HEK293 (cell line): ENCODE data around the gene CKS1B.
A peak's percentile ranks its signal among the peaks of the same experiment; 100 is the strongest.

Source experiments
- GLI2 ChIP-seq: fragments of 450-650 bp; formaldehyde crosslinking; IDR thresholded peaks from 2 replicates; pipeline ENCODE4; 2017; ENCODE audit warnings: missing biosample characterization, missing genetic modification characterization, low read depth, borderline replicate concordance
- GLI4 ChIP-seq: fragments of 450-650 bp; formaldehyde crosslinking; IDR thresholded peaks from 2 replicates; pipeline ENCODE4 v1.5.1; 2016; ENCODE audit warnings: missing biosample characterization, missing genetic modification characterization
- HOXA7 ChIP-seq: sonication (generic); formaldehyde crosslinking; IDR thresholded peaks from 2 replicates; pipeline ENCODE4 v1.8.1; 2022; ENCODE audit warnings: missing genetic modification reagents, borderline replicate concordance
- OSR2 ChIP-seq: fragments of 450-650 bp; formaldehyde crosslinking; IDR thresholded peaks from 2 replicates; pipeline ENCODE4 v1.5.1; 2016; ENCODE audit warnings: missing biosample characterization, missing genetic modification characterization
- SALL2 ChIP-seq: fragments of 450-650 bp; formaldehyde crosslinking; IDR thresholded peaks from 2 replicates; pipeline ENCODE4 v1.5.0; 2017; ENCODE audit warnings: missing biosample characterization, mild to moderate bottlenecking, missing genetic modification characterization, borderline replicate concordance
- SCRT2 ChIP-seq: fragments of 450-650 bp; formaldehyde crosslinking; IDR thresholded peaks from 2 replicates; pipeline ENCODE4 v1.5.1; 2016; ENCODE audit warnings: missing biosample characterization, missing genetic modification characterization
- YY2 ChIP-seq: fragments of 450-650 bp; formaldehyde crosslinking; IDR thresholded peaks from 2 replicates; pipeline ENCODE4 v1.5.1; 2016; ENCODE audit warnings: missing biosample characterization, missing genetic modification characterization
- ZBTB17 ChIP-seq: fragments of 450-650 bp; formaldehyde crosslinking; IDR thresholded peaks from 2 replicates; pipeline ENCODE4 v1.5.1; 2016; ENCODE audit warnings: missing biosample characterization, missing genetic modification characterization
- ZBTB21 ChIP-seq: fragments of 450-650 bp; formaldehyde crosslinking; IDR thresholded peaks from 2 replicates; pipeline ENCODE4 v1.5.1; 2017; ENCODE audit warnings: missing biosample characterization, missing genetic modification characterization
- ZBTB44 ChIP-seq: fragments of 450-650 bp; IDR thresholded peaks from 2 replicates; pipeline ENCODE4 v1.5.1; 2018; ENCODE audit warnings: missing biosample characterization, mild to moderate bottlenecking, missing genetic modification characterization
- ZIC2 ChIP-seq: fragments of 450-650 bp; formaldehyde crosslinking; IDR thresholded peaks from 2 replicates; pipeline ENCODE4 v1.5.1; 2016; ENCODE audit warnings: missing biosample characterization, missing genetic modification characterization
- ZNF155 ChIP-seq: fragments of 450-650 bp; formaldehyde crosslinking; IDR thresholded peaks from 2 replicates; pipeline ENCODE4 v1.5.1; 2016; ENCODE audit warnings: missing biosample characterization, missing genetic modification characterization
- ZNF157 ChIP-seq: fragments of 450-650 bp; formaldehyde crosslinking; IDR thresholded peaks from 2 replicates; pipeline ENCODE4 v1.5.1; 2016; ENCODE audit warnings: missing biosample characterization, missing genetic modification characterization
- ZNF211 ChIP-seq: fragments of 450-650 bp; formaldehyde crosslinking; IDR thresholded peaks from 2 replicates; pipeline ENCODE4 v1.5.1; 2016; ENCODE audit warnings: low read depth, missing biosample characterization, missing genetic modification characterization
- ZNF223 ChIP-seq: fragments of 450-650 bp; formaldehyde crosslinking; IDR thresholded peaks from 2 replicates; pipeline ENCODE4 v1.5.1; 2016; ENCODE audit warnings: missing biosample characterization, missing genetic modification characterization
- ZNF324 ChIP-seq: fragments of 450-650 bp; formaldehyde crosslinking; IDR thresholded peaks from 2 replicates; pipeline ENCODE4 v1.5.1; 2016; ENCODE audit warnings: missing biosample characterization, missing genetic modification characterization
- ZNF335 ChIP-seq: fragments of 450-650 bp; formaldehyde crosslinking; conservative IDR thresholded peaks from 2 replicates; pipeline ENCODE4 v1.5.1; 2016; ENCODE audit warnings: missing biosample characterization, missing genetic modification characterization
- ZNF394 ChIP-seq: fragments of 450-650 bp; formaldehyde crosslinking; IDR thresholded peaks from 2 replicates; pipeline ENCODE4 v1.5.1; 2016; ENCODE audit warnings: missing biosample characterization, missing genetic modification characterization, mild to moderate bottlenecking, moderate library complexity, borderline replicate concordance
- ZNF423 ChIP-seq: fragments of 450-650 bp; formaldehyde crosslinking; IDR thresholded peaks from 2 replicates; pipeline ENCODE4 v1.5.1; 2016; ENCODE audit warnings: missing biosample characterization, missing genetic modification characterization
- ZNF521 ChIP-seq: fragments of 450-650 bp; formaldehyde crosslinking; IDR thresholded peaks from 2 replicates; pipeline ENCODE4 v1.5.1; 2017; ENCODE audit warnings: missing biosample characterization, mild to moderate bottlenecking, missing genetic modification characterization
- ZNF561 ChIP-seq: fragments of 450-650 bp; IDR thresholded peaks from 2 replicates; pipeline ENCODE4 v1.5.1; 2018; ENCODE audit warnings: missing biosample characterization, missing genetic modification characterization, borderline replicate concordance
- ZNF585B ChIP-seq: fragments of 450-650 bp; formaldehyde crosslinking; IDR thresholded peaks from 2 replicates; pipeline ENCODE4 v1.5.1; 2016; ENCODE audit warnings: missing biosample characterization, missing genetic modification characterization
- ZNF623 ChIP-seq: fragments of 450-650 bp; formaldehyde crosslinking; IDR thresholded peaks from 2 replicates; pipeline ENCODE4 v1.5.1; 2016; ENCODE audit warnings: missing biosample characterization, missing genetic modification characterization
- ZNF704 ChIP-seq: fragments of 450-650 bp; formaldehyde crosslinking; IDR thresholded peaks from 2 replicates; pipeline ENCODE4 v1.5.1; 2016; ENCODE audit warnings: missing biosample characterization, missing genetic modification characterization
- ZNF747 ChIP-seq: fragments of 450-650 bp; formaldehyde crosslinking; IDR thresholded peaks from 2 replicates; pipeline ENCODE4 v1.5.1; 2016; ENCODE audit warnings: missing biosample characterization, missing genetic modification characterization
- TF ChIP-seq, protein P1 (sequence below): fragments of 450-650 bp; formaldehyde crosslinking; IDR thresholded peaks from 2 replicates; pipeline ENCODE4 v1.5.1; 2016; ENCODE audit warnings: missing biosample characterization, missing genetic modification characterization
- TF ChIP-seq, protein P2 (sequence below): fragments of 450-650 bp; formaldehyde crosslinking; IDR thresholded peaks from 2 replicates; pipeline ENCODE4 v1.5.1; 2017; ENCODE audit warnings: missing biosample characterization, missing genetic modification characterization
- TF ChIP-seq, protein P3 (sequence below): fragments of 450-650 bp; formaldehyde crosslinking; IDR thresholded peaks from 2 replicates; pipeline ENCODE4 v1.5.1; 2017; ENCODE audit warnings: missing biosample characterization, missing genetic modification characterization
- TF ChIP-seq, protein P4 (sequence below): fragments of 450-650 bp; formaldehyde crosslinking; IDR thresholded peaks from 2 replicates; pipeline ENCODE4 v1.5.1; 2016; ENCODE audit warnings: missing biosample characterization, missing genetic modification characterization
- TF ChIP-seq, protein P5 (sequence below): fragments of 450-650 bp; formaldehyde crosslinking; IDR thresholded peaks from 2 replicates; pipeline ENCODE4 v1.5.1; 2016; ENCODE audit warnings: missing biosample characterization, missing genetic modification characterization

Gene CKS1B

DNA sequence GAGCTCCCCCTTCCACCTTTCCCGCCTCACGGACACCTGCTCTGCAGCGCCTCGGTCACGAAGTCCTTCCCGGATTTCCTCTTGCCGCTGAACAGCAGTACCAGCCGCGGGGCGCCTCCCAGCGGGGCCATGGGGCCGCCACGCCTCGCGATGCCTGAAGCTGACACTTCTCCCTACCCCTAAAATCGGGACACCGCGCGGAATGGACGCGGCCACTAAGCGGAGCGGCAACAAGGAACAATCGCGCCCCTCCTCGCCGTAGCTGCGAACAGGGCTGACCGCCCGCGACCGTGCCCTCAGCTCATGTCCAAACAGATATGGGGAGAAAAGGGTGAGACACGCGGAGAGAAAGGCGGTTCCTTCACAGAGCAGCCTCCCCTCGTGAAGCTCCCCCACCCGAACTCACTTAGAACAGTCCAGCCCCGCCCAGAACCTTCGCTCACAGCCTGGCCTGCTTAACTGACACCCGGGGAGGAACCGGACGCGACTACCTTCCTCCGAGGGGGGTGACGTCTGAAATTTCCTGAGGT lies 37.9 kb upstream of the CKS1B start, which contains the start of gene PMVK (continued):
- no peak for TF ChIP-seq ZNF585B (tag by site-specific recombination)
- TF ChIP-seq ZIC2 (tag by site-specific recombination), result peak; percentile 95
- TF ChIP-seq ZNF561 (tag by site-specific recombination), result peak; percentile 78
- TF ChIP-seq GLI2, result no peak
- no peak for TF ChIP-seq ZNF521 (tag by site-specific recombination)
- no peak; the same call in 1 of the 2 replicates for TF ChIP-seq ZNF394 (tag by site-specific recombination)
- TF ChIP-seq, protein P1, sequence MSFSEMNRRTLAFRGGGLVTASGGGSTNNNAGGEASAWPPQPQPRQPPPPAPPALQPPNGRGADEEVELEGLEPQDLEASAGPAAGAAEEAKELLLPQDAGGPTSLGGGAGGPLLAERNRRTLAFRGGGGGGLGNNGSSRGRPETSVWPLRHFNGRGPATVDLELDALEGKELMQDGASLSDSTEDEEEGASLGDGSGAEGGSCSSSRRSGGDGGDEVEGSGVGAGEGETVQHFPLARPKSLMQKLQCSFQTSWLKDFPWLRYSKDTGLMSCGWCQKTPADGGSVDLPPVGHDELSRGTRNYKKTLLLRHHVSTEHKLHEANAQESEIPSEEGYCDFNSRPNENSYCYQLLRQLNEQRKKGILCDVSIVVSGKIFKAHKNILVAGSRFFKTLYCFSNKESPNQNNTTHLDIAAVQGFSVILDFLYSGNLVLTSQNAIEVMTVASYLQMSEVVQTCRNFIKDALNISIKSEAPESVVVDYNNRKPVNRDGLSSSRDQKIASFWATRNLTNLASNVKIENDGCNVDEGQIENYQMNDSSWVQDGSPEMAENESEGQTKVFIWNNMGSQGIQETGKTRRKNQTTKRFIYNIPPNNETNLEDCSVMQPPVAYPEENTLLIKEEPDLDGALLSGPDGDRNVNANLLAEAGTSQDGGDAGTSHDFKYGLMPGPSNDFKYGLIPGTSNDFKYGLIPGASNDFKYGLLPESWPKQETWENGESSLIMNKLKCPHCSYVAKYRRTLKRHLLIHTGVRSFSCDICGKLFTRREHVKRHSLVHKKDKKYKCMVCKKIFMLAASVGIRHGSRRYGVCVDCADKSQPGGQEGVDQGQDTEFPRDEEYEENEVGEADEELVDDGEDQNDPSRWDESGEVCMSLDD (tag by site-specific recombination), result peak; percentile 88
- TF ChIP-seq SALL2 (tag by site-specific recombination), result no peak
- no peak for TF ChIP-seq ZNF211 (tag by site-specific recombination)
- TF ChIP-seq HOXA7 (CRISPR knock-in tag), result no peak
- TF ChIP-seq ZBTB44, result peak; percentile 21; the same call in 1 of the 2 replicates
- TF ChIP-seq, protein P2, sequence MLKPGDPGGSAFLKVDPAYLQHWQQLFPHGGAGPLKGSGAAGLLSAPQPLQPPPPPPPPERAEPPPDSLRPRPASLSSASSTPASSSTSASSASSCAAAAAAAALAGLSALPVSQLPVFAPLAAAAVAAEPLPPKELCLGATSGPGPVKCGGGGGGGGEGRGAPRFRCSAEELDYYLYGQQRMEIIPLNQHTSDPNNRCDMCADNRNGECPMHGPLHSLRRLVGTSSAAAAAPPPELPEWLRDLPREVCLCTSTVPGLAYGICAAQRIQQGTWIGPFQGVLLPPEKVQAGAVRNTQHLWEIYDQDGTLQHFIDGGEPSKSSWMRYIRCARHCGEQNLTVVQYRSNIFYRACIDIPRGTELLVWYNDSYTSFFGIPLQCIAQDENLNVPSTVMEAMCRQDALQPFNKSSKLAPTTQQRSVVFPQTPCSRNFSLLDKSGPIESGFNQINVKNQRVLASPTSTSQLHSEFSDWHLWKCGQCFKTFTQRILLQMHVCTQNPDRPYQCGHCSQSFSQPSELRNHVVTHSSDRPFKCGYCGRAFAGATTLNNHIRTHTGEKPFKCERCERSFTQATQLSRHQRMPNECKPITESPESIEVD (tag by site-specific recombination), result no peak
- TF ChIP-seq, protein P3, sequence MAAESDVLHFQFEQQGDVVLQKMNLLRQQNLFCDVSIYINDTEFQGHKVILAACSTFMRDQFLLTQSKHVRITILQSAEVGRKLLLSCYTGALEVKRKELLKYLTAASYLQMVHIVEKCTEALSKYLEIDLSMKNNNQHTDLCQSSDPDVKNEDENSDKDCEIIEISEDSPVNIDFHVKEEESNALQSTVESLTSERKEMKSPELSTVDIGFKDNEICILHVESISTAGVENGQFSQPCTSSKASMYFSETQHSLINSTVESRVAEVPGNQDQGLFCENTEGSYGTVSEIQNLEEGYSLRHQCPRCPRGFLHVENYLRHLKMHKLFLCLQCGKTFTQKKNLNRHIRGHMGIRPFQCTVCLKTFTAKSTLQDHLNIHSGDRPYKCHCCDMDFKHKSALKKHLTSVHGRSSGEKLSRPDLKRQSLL (tag by site-specific recombination), result no peak
- no peak for TF ChIP-seq ZNF704 (tag by site-specific recombination)
- peak; percentile 73; the same call in 1 of the 2 replicates for TF ChIP-seq YY2 (tag by site-specific recombination)
- TF ChIP-seq ZNF747, result no peak
- no peak; the same call in none of the 2 replicates for TF ChIP-seq ZBTB17 (tag by site-specific recombination)
- TF ChIP-seq ZNF157 (tag by site-specific recombination), result no peak
- TF ChIP-seq, protein P4, sequence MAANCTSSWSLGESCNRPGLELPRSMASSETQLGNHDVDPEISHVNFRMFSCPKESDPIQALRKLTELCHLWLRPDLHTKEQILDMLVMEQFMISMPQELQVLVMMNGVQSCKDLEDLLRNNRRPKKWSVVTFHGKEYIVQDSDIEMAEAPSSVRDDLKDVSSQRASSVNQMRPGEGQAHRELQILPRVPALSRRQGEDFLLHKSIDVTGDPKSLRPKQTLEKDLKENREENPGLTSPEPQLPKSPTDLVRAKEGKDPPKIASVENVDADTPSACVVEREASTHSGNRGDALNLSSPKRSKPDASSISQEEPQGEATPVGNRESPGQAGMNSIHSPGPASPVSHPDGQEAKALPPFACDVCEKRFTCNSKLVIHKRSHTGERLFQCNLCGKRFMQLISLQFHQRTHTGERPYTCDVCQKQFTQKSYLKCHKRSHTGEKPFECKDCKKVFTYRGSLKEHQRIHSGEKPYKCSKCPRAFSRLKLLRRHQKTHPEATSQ (tag by site-specific recombination), result peak; percentile 83
- TF ChIP-seq ZNF223 (tag by site-specific recombination), result no peak
- peak; percentile 26; the same call in 1 of the 2 replicates for TF ChIP-seq OSR2 (tag by site-specific recombination)
- peak; percentile 84 for TF ChIP-seq SCRT2
- no peak for TF ChIP-seq ZBTB21
- TF ChIP-seq, protein P5, sequence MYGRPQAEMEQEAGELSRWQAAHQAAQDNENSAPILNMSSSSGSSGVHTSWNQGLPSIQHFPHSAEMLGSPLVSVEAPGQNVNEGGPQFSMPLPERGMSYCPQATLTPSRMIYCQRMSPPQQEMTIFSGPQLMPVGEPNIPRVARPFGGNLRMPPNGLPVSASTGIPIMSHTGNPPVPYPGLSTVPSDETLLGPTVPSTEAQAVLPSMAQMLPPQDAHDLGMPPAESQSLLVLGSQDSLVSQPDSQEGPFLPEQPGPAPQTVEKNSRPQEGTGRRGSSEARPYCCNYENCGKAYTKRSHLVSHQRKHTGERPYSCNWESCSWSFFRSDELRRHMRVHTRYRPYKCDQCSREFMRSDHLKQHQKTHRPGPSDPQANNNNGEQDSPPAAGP (tag by site-specific recombination), result 0 out of 2 replicates have a peak, but pooled peaks have one; percentile 76
- TF ChIP-seq ZNF623 (tag by site-specific recombination), result peak; percentile 20; the same call in 1 of the 2 replicates
- TF ChIP-seq GLI4, result no peak
- no peak for TF ChIP-seq ZNF155 (tag by site-specific recombination)
- peak; percentile 83 for TF ChIP-seq ZNF335 (tag by site-specific recombination)
- peak; percentile 80 for TF ChIP-seq ZNF324 (tag by site-specific recombination)
- TF ChIP-seq ZNF423 (tag by site-specific recombination), result 0 out of 2 replicates have a peak, but pooled peaks have one; percentile 53
